Small intestine (tissue), 7 donors: ENCODE data around the gene COQ7. TPM values are rescaled to one million over a fixed set of nuclear protein-coding genes. Genes with fewer than 3 reads are reported as not detected.

Source experiments
- DNase-seq, 2 donors: peaks; one replicate each; pipeline versions ENCODE4 v3.0.0 to v3.0.0-alpha.2; 2013
- FAIRE-seq: peaks from 2 replicates; lab custom pipeline; 2012; peaks lifted over from hg19 to GRCh38; lab: Jason Lieb, UNC
- H3K27ac ChIP-seq, 3 donors: one replicate each; pipeline ENCODE4 v1.5.1; 2013; ENCODE audit warnings: low read length in 2 of 3, mild to moderate bottlenecking in 2 of 3, control low read depth in 1 of 3, inconsistent platforms in 1 of 3, low read depth in 1 of 3, moderate library complexity in 1 of 3
- H3K27me3 ChIP-seq, 3 donors: one replicate each; pipeline ENCODE4 v1.6.1; 2013; ENCODE audit warnings: low read length in 3 of 3, inconsistent platforms in 1 of 3; ENCODE audit not compliant: control insufficient read depth in 3 of 3, insufficient read depth in 3 of 3
- H3K36me3 ChIP-seq, 3 donors: one replicate each; pipeline ENCODE4 v1.6.1; 2013; ENCODE audit warnings: low read length in 3 of 3, inconsistent platforms in 1 of 3, low read depth in 1 of 3, mild to moderate bottlenecking in 1 of 3, moderate library complexity in 1 of 3; ENCODE audit not compliant: control insufficient read depth in 3 of 3, insufficient read depth in 2 of 3
- H3K4me1 ChIP-seq, 3 donors: one replicate each; pipeline ENCODE4 v1.6.1; 2013; ENCODE audit warnings: low read length in 2 of 3, inconsistent platforms in 1 of 3, low read depth in 1 of 3, mild to moderate bottlenecking in 1 of 3, moderate library complexity in 1 of 3; ENCODE audit not compliant: control insufficient read depth in 3 of 3, insufficient read depth in 2 of 3
- H3K4me3 ChIP-seq, 3 donors: one replicate each; pipeline ENCODE4 v1.5.1; 2013; ENCODE audit warnings: low read length in 3 of 3, control low read depth in 1 of 3, inconsistent platforms in 1 of 3, low read depth in 1 of 3, mild to moderate bottlenecking in 1 of 3, moderate library complexity in 1 of 3
- H3K9me3 ChIP-seq, 2 donors: one replicate each; pipeline ENCODE4 v1.6.1; 2013; ENCODE audit warnings: low read depth in 1 of 2, low read length in 1 of 2; ENCODE audit not compliant: control insufficient read depth in 2 of 2, insufficient read depth in 1 of 2
- WGBS, 3 donors: extraction: QIAGEN DNeasy Blood & Tissue Kit; methylation state at CpG; one replicate each; pipeline ENCODE4 v1.1.7; 2013; 5-methylcytosine and 5-hydroxymethylcytosine counted together
- polyA plus RNA-seq, 4 donors: library from polyadenylated mRNA; stranded (reverse) in 3 of 4; unstranded in 1 of 4; fragments of 200-250 nt in 3 of 4; fragments of 120-200 nt in 1 of 4; gene quantifications; one replicate each; pipeline versions ENCODE4 v1.2.1 to v1.2.3, GENCODE V29; 2013
- donor health status: healthy with polysubstance abuse.
- donor health status: control.
- donor health status: control.
- donor health status: Bipolar disorder and iron deficiency.
- donor health status: healthy.

The COQ7 gene
- polyA plus RNA-seq, 4 donors, result 10.5 to 22.8 (median 19.3) TPM

DNA sequence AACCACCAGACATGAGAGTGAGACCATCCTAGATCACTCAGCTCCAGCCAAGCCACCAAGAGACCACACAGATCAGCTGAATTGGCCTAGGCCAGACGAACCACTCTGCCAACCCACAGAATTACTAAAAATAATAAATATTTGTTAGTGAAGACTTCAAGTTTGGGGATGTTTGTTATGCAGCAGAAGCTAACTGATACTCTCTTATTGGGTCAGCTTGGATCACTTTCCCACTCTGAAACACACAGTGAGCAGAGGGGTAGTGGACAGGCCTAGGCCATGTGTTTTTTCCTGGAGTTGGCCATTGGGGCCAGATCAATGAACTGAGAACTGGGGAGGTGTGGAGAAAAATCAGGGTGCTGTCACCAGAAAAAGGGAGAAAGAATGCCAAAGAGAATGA is 30.8 kb downstream of the COQ7 start:
- H3K36me3 ChIP-seq, result no peaks in the 10 kb centered on the region
- H3K4me3 ChIP-seq, result no peak overlapping the region
- H3K9me3 ChIP-seq, result peaks cover 0 to 4% of the 10 kb centered on the region in 2 donors
- H3K4me1 ChIP-seq, result no peaks in the 10 kb centered on the region
- no peaks in the 10 kb centered on the region for H3K27me3 ChIP-seq
- DNase-seq (no peak), FAIRE-seq (no peak)
- WGBS, 3 donors, result 79 to 90% (median 88%) methylated on average over 1 of the region's 1 CpG
- no peak overlapping the region for H3K27ac ChIP-seq

DNA sequence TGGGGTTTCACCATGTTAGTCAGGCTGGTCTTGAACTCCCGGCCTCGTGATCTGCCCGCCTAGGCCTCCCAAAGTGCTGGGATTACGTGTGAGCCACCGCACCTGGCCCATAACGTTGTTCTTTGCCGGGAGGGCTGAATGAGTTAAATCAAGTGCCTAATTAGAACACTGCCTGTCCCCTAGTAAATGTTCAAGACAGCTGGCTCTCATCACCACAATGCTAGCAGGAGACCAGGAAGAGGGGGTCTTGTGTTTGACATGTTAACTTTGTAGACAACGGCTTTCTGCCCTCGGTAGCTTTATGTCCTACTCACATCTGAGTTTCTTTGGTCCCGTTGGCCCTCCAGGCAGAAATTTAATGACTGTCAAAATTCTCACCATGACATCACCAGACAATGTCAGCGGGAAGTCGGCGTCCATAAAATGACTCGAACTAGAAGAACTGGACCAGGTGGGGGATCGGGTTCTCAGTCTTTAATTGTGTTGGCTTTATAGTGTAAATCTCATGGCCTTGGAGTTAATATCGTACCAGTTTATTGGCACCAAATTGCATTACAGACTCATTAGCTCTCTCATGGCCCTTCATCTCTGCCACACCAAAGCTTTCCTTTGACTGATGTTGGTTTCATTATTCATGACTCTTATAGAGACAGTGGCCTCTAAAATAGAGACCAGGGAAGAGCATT is 34.9 kb downstream of the COQ7 start:
- H3K27ac ChIP-seq, result no peak overlapping the region
- peaks cover 0 to 2% (median 0%) of the 10 kb centered on the region in 3 donors for H3K4me1 ChIP-seq
- FAIRE-seq, result no peak
- peaks cover 0 to 4% of the 10 kb centered on the region in 2 donors for H3K9me3 ChIP-seq
- no peaks in the 10 kb centered on the region for H3K27me3 ChIP-seq
- H3K36me3 ChIP-seq, result no peaks in the 10 kb centered on the region
- no peak overlapping the region for H3K4me3 ChIP-seq
- WGBS, 3 donors, result 69 to 73% (median 70%) methylated on average over 16 of the region's 16 CpGs
- DNase-seq, result no peak

DNA sequence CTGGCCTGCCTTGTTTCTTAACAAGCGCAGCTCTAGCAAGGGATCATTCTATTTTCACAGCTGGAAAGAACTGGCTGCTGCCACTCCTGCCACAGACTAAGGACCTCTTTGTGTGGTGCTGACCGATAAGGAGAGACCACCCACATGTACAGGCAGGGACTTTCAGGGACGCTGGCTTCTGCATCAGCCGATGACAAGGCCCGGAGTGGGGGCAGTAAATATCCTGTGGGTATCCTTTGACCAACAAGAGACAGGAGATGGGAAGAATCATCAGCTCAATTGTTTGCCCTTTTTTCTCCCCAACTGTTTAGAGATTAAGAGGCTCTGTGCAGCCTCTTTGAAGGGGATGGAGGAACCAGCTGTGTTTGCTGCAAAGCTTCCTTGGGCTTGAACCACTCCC is 37.2 kb downstream of the COQ7 start:
- 80 to 90% (median 83%) methylated on average over 5 of the region's 5 CpGs for WGBS, 3 donors
- Histone ChIP-seq H3K27ac (no peak overlapping the region), H3K4me1 (peaks cover 3 to 20% (median 3%) of the 10 kb centered on the region in 3 donors), H3K27me3 (no peaks in the 10 kb centered on the region), H3K36me3 (no peaks in the 10 kb centered on the region), H3K4me3 (no peak overlapping the region), H3K9me3 (no peaks in the 10 kb centered on the region)
- DNase-seq, result no peak
- no peak for FAIRE-seq

DNA sequence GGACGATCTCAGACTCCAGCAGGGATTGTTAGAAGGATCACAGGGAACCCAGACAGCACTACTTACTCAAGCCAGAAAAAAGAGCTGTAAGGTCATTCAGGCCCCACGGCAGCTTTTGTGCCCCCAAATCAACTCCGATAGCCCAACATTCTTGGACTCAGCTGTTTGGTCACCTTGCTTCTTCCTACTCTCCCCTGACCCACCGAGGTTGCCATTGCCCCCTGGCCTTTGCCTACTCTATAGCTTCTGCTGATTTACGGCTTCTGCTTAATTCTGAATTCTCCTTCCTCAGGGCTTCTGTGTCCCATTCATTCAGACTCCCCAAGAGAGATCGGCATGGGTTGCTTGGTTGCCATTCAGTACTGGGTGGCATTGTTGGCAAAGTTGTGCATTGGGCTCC is 37.7 kb downstream of the COQ7 start:
- WGBS, 3 donors, result 83 to 91% (median 91%) methylated on average over 6 of the region's 6 CpGs
- FAIRE-seq (no peak), DNase-seq (no peak)
- Histone ChIP-seq H3K27me3 (no peaks in the 10 kb centered on the region), H3K4me3 (no peak overlapping the region), H3K4me1 (peaks cover 3 to 20% (median 3%) of the 10 kb centered on the region in 3 donors), H3K9me3 (no peaks in the 10 kb centered on the region), H3K27ac (no peak overlapping the region), H3K36me3 (no peaks in the 10 kb centered on the region)

DNA sequence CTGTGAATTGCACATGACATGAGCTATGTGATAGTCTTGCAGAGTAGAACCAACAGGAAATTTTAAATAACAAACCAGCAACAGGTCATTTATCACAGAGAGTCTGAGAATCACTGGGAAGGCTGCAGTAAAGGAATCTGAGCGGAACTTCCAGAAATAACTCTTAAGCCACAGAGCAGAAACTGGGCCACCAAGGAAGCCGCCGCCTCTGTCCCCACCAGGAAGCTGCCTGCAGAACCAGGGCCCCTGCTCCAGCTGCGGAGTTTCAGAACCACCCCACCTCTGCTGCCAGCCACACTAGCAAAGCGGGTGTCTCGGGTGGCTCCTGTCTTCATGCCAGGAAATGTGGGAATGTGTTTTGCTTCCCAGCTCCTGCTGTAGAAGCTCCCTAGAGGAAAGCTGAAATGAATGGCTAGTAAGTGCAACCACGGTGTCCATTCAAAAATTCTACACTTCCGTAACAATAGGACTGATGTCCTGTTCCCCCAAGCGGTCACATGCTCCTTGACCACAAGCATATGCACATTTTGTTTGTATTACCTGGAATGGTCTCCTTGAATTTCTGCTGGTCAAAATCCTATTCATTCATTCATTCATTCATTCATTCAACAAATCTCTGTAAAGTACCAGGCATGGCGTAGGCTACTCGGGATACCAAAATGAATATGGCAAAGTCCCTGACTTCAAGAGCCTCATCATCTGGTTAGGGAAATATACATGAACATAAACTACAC is 38.6 kb downstream of the COQ7 start:
- Histone ChIP-seq H3K27me3 (no peaks in the 10 kb centered on the region), H3K4me3 (no peak overlapping the region), H3K9me3 (no peaks in the 10 kb centered on the region), H3K4me1 (peaks cover 3 to 23% (median 3%) of the 10 kb centered on the region in 3 donors), H3K36me3 (no peaks in the 10 kb centered on the region), H3K27ac (no peak overlapping the region)
- WGBS, 3 donors, result 70 to 82% (median 76%) methylated on average over 11 of the region's 11 CpGs
- DNase-seq, result no peak
- no peak for FAIRE-seq

DNA sequence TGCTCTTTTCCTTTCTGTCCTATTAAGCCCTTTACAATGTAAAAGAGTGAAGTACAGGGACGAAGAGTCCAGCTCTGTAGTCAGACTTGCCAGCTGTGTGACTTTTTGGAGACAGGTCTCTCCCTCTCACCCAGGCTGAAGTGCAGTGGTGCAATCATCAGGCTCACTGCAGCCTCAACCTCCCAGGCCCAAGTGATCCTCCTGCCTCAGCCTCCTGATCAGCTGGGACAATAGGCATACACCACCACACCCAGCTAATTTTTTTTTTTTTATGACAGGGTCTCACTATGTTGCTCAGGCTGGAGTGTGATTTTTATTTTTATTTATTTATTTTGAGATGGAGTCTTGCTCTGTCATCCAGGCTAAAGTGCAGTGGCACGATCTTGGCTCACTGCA is 39.2 kb downstream of the COQ7 start:
- H3K4me3 ChIP-seq, result no peak overlapping the region
- WGBS, 3 donors, result 90 to 96% (median 95%) methylated on average over 2 of the region's 2 CpGs
- FAIRE-seq, result no peak
- H3K9me3 ChIP-seq, result no peaks in the 10 kb centered on the region
- no peak for DNase-seq
- no peak overlapping the region for H3K27ac ChIP-seq
- H3K36me3 ChIP-seq, result no peaks in the 10 kb centered on the region
- no peaks in the 10 kb centered on the region for H3K27me3 ChIP-seq
- H3K4me1 ChIP-seq, result peaks cover 3 to 24% (median 3%) of the 10 kb centered on the region in 3 donors

DNA sequence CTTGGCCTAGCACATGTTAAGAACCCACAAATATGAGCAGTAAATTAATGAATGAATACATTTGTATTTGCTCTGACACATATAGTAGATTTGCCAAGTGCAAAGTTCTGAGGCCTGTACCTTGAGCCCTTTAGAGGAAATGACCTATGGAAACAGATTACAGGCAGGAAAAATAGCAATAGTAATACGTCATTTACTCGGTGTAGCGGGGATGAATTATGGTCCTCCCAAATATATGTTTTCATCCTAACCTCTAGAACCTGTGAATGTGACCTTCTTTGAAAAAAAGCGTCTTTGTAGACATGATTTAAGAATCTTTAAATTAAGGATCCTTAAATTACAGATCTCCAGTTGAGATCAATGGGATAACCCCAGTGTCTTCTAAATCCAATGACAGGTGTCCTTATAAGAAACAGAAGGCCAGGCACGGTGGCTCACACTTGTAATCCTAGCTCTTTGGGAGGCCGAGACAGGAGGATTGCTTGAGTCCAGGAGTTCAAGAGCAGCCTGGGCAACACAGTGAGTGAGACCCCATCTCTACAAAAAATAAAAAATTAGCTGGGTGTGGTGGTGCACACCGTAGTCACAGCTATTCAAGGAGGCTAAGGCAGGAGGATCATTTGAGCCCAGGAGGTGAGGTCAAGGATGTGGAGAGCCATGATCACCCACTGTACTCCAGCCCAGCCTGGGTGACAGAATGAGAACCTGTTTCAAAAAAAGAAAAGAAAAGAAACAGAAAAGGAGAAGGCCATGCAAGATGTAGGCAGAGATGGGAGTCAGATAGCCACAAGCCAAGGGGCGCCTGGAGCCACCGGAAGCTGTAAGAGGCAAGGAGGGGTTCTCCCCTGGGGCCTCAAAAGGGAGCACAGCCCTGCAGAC is 41.2 kb downstream of the COQ7 start:
- peak; percentile 81 to 92 for DNase-seq
- H3K9me3 ChIP-seq, result no peaks in the 10 kb centered on the region
- H3K27ac ChIP-seq, result peak overlapping the region in 2 of 3 donors; percentile 76
- H3K27me3 ChIP-seq, result no peaks in the 10 kb centered on the region
- WGBS, 3 donors, result 48 to 70% (median 57%) methylated on average over 9 of the region's 9 CpGs
- no peak overlapping the region for H3K4me3 ChIP-seq
- no peaks in the 10 kb centered on the region for H3K36me3 ChIP-seq
- FAIRE-seq, result no peak
- H3K4me1 ChIP-seq, result peaks cover 3 to 24% (median 3%) of the 10 kb centered on the region in 3 donors

DNA sequence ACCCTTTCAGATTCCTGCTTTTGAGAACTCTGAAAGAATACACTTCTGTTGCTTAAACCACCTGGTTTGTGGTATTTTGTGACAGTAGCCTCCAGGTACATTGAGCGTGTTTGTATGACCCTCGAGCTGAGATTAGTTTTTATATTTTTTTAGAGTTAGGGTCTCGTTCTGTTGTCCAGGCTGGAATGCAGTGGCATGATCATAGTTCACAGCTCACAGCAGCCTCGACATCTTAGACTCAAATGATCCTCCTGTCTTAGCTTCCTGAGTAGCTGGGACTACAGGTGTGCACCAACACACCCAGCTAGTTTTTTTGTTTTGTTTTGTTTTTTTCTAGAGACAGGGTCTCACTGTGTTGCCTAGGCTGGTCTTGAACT is 41.9 kb downstream of the COQ7 start:
- H3K27ac ChIP-seq, result no peak overlapping the region
- DNase-seq (no peak), FAIRE-seq (no peak)
- no peaks in the 10 kb centered on the region for H3K36me3 ChIP-seq
- H3K9me3 ChIP-seq, result no peaks in the 10 kb centered on the region
- H3K4me3 ChIP-seq, result no peak overlapping the region
- 77 to 87% (median 84%) methylated on average over 4 of the region's 4 CpGs for WGBS, 3 donors
- H3K27me3 ChIP-seq, result no peaks in the 10 kb centered on the region
- peaks cover 3 to 24% (median 3%) of the 10 kb centered on the region in 3 donors for H3K4me1 ChIP-seq
